ENCODE data around the gene FBXL19.
A peak's percentile ranks its signal among the peaks of the same experiment; 100 is the strongest.

FBXL19 gene

GRCh38 chr16:30912794-30913412, 10.5 kb upstream of the FBXL19 start:
- no peak for TF ChIP-seq CTCF (IDR thresholded peaks at IDR 0.05; ENCODE audit: low read depth, low read length)

GRCh38 chr16:30914830-30915229, 8.5 kb upstream of the FBXL19 start:
- H3K4me3 ChIP-seq (replicated peaks in 1 of 2; ENCODE audit: low read depth in 2 of 2, low read length in 2 of 2): no peak overlapping the region
- no peak for TF ChIP-seq CTCF (IDR thresholded peaks at IDR 0.05; ENCODE audit: low read depth, low read length)
- no peak for DNase-seq (ENCODE audit: low read depth in 2 of 2)

More at GRCh38 chr16:30912794-30913412, 10.5 kb upstream of the FBXL19 start:
- no peak for DNase-seq (ENCODE audit: low read depth in 2 of 2)
- H3K4me3 ChIP-seq (replicated peaks in 1 of 2; ENCODE audit: low read depth in 2 of 2, low read length in 2 of 2): no peak overlapping the region

- no peak for DNase-seq (ENCODE audit: low read depth in 2 of 2)
- TF ChIP-seq CTCF (IDR thresholded peaks at IDR 0.05; ENCODE audit: low read depth, low read length): no peak
- no peak overlapping the region for H3K4me3 ChIP-seq (replicated peaks in 1 of 2; ENCODE audit: low read depth in 2 of 2, low read length in 2 of 2)
Measured at GRCh38 chr16:30918614-30919013, 4.8 kb upstream of the FBXL19 start.

GRCh38 chr16:30920891-30921290, 2.5 kb upstream of the FBXL19 start:
- no peak overlapping the region for H3K4me3 ChIP-seq (replicated peaks in 1 of 2; ENCODE audit: low read depth in 2 of 2, low read length in 2 of 2)
- no peak for DNase-seq (ENCODE audit: low read depth in 2 of 2)
- no peak for TF ChIP-seq CTCF (IDR thresholded peaks at IDR 0.05; ENCODE audit: low read depth, low read length)

GRCh38 chr16:30921459-30921747, 2.0 kb upstream of the FBXL19 start:
- no peak for DNase-seq (ENCODE audit: low read depth in 2 of 2)
- peak overlapping the region; percentile 64 to 81 for H3K4me3 ChIP-seq (replicated peaks in 1 of 2; ENCODE audit: low read depth in 2 of 2, low read length in 2 of 2)
- TF ChIP-seq CTCF (IDR thresholded peaks at IDR 0.05; ENCODE audit: low read depth, low read length): no peak

- peak; percentile 91 to 93 for DNase-seq (ENCODE audit: low read depth in 2 of 2)
- H3K4me3 ChIP-seq (replicated peaks in 1 of 2; ENCODE audit: low read depth in 2 of 2, low read length in 2 of 2): peak overlapping the region; percentile 64 to 81
- TF ChIP-seq CTCF (IDR thresholded peaks at IDR 0.05; ENCODE audit: low read depth, low read length): peak; percentile 92
Measured at GRCh38 chr16:30921748-30922419, 1.5 kb upstream of the FBXL19 start.

Measured in cardiac fibroblast (primary cell).